ENCODE measurements around the gene BRD4.

The BRD4 gene

GRCh38 chr19:15268928-15269253, 63.4 kb downstream of the BRD4 start:
- H3K27ac ChIP-seq (ENCODE audit: low read depth, low read length): no peak overlapping the region
- no peaks in the 10 kb centered on the region for H3K27me3 ChIP-seq (ENCODE audit: control insufficient read depth, low read length)
- no peak overlapping the region for H3K4me3 ChIP-seq (ENCODE audit: low read length)
- H3K79me2 ChIP-seq (ENCODE audit: control insufficient read depth, low read length): peaks cover 91% of the 10 kb centered on the region
- no peaks in the 10 kb centered on the region for H3K4me1 ChIP-seq (ENCODE audit: control insufficient read depth, low read length)
- no peak overlapping the region for H3K4me2 ChIP-seq (ENCODE audit: low read length)
- peaks cover 6% of the 10 kb centered on the region for H3F3A ChIP-seq (ENCODE audit: control insufficient read depth, insufficient read depth)
- peaks cover 99% of the 10 kb centered on the region for H3K36me3 ChIP-seq (ENCODE audit: control insufficient read depth, low read length)
- TF ChIP-seq CTCF (IDR thresholded peaks at IDR 0.05; ENCODE audit: low read depth, low read length, poor library complexity, severe bottlenecking): no peak
- TF ChIP-seq EZH2phosphoT487 (IDR thresholded peaks at IDR 0.05; ENCODE audit: borderline replicate concordance, low read length): no peak
- no peaks in the 10 kb centered on the region for H3K9me2 ChIP-seq (replicated peaks; ENCODE audit: control insufficient read depth, low read length)
- H4K20me1 ChIP-seq (ENCODE audit: control insufficient read depth, insufficient read depth, low read depth, low read length): peaks cover 13% of the 10 kb centered on the region
- H3K9me3 ChIP-seq (ENCODE audit: control insufficient read depth, insufficient read depth, low read length): no peaks in the 10 kb centered on the region

- no peak overlapping the region for H3K4me3 ChIP-seq (ENCODE audit: low read length)
- no peaks in the 10 kb centered on the region for H3K9me3 ChIP-seq (ENCODE audit: control insufficient read depth, insufficient read depth, low read length)
- no peaks in the 10 kb centered on the region for H3K27me3 ChIP-seq (ENCODE audit: control insufficient read depth, low read length)
- H3K4me2 ChIP-seq (ENCODE audit: low read length): no peak overlapping the region
- no peaks in the 10 kb centered on the region for H3K9me2 ChIP-seq (replicated peaks; ENCODE audit: control insufficient read depth, low read length)
- peaks cover 6% of the 10 kb centered on the region for H3F3A ChIP-seq (ENCODE audit: control insufficient read depth, insufficient read depth)
- peaks cover 9% of the 10 kb centered on the region for H4K20me1 ChIP-seq (ENCODE audit: control insufficient read depth, insufficient read depth, low read depth, low read length)
- H3K4me1 ChIP-seq (ENCODE audit: control insufficient read depth, low read length): no peaks in the 10 kb centered on the region
- H3K79me2 ChIP-seq (ENCODE audit: control insufficient read depth, low read length): peaks cover 91% of the 10 kb centered on the region
- no peak for TF ChIP-seq EZH2phosphoT487 (IDR thresholded peaks at IDR 0.05; ENCODE audit: borderline replicate concordance, low read length)
- no peak for TF ChIP-seq CTCF (IDR thresholded peaks at IDR 0.05; ENCODE audit: low read depth, low read length, poor library complexity, severe bottlenecking)
- H3K36me3 ChIP-seq (ENCODE audit: control insufficient read depth, low read length): peaks cover 99% of the 10 kb centered on the region
- H3K27ac ChIP-seq (ENCODE audit: low read depth, low read length): no peak overlapping the region
Measured at GRCh38 chr19:15268192-15268927, 64.0 kb downstream of the BRD4 start.

- Histone ChIP-seq H3K27me3 (ENCODE audit: control insufficient read depth, low read length) (no peaks in the 10 kb centered on the region), H3K9me3 (ENCODE audit: control insufficient read depth, insufficient read depth, low read length) (no peaks in the 10 kb centered on the region), H3K79me2 (ENCODE audit: control insufficient read depth, low read length) (peaks cover 84% of the 10 kb centered on the region), H3K27ac (ENCODE audit: low read depth, low read length) (no peak overlapping the region), H3F3A (ENCODE audit: control insufficient read depth, insufficient read depth) (peaks cover 6% of the 10 kb centered on the region), H4K20me1 (ENCODE audit: control insufficient read depth, insufficient read depth, low read depth, low read length) (peaks cover 11% of the 10 kb centered on the region; the same call in 1 of the 2 replicates), H3K4me1 (ENCODE audit: control insufficient read depth, low read length) (no peaks in the 10 kb centered on the region), H3K36me3 (ENCODE audit: control insufficient read depth, low read length) (peaks cover 98% of the 10 kb centered on the region), H3K9me2 (replicated peaks; ENCODE audit: control insufficient read depth, low read length) (no peaks in the 10 kb centered on the region), H3K4me3 (ENCODE audit: low read length) (no peak overlapping the region), H3K4me2 (ENCODE audit: low read length) (no peak overlapping the region)
- TF ChIP-seq CTCF (IDR thresholded peaks at IDR 0.05; ENCODE audit: low read depth, low read length, poor library complexity, severe bottlenecking) (no peak), EZH2phosphoT487 (IDR thresholded peaks at IDR 0.05; ENCODE audit: borderline replicate concordance, low read length) (no peak)
Measured at GRCh38 chr19:15266683-15267082, 65.7 kb downstream of the BRD4 start.

Data from DOHH2 (cell line).